Cardiac muscle cell (in vitro differentiated cells and primary cell): ENCODE results near the gene LAMC1. TPM values are rescaled to one million over a fixed set of nuclear protein-coding genes. Genes with fewer than 3 reads are reported as not detected.

ENCODE experiments used
- DNase-seq, 2 donors: peaks; one replicate each; pipeline versions ENCODE4 v3.0.0 to v3.0.0-alpha.2; 2010 to 2017; ENCODE audit warnings: low read depth in 1 of 2, low spot score in 1 of 2
- H3K27ac ChIP-seq: fragments of 200-600 bp; sonication (generic); 2 replicates; pipeline ENCODE4 v1.5.1; 2016
- H3K27me3 ChIP-seq: fragments of 200-600 bp; sonication (generic); 2 replicates; pipeline ENCODE4 v1.6.0; 2016; ENCODE audit warnings: control low read depth
- H3K36me3 ChIP-seq: fragments of 200-600 bp; sonication (generic); 2 replicates; pipeline ENCODE4 v1.5.1; 2016; ENCODE audit warnings: control low read depth
- H3K4me1 ChIP-seq: fragments of 200-600 bp; sonication (generic); 2 replicates; pipeline ENCODE4 v1.8.1; 2017; ENCODE audit warnings: low read depth, mild to moderate bottlenecking, mixed run types
- H3K4me3 ChIP-seq: fragments of 200-600 bp; sonication (generic); 2 replicates; pipeline ENCODE4 v1.5.1; 2016; ENCODE audit warnings: mild to moderate bottlenecking
- H3K9me3 ChIP-seq: fragments of 200-600 bp; sonication (generic); 2 replicates; pipeline ENCODE4 v1.5.1; 2017; ENCODE audit warnings: low read depth, mild to moderate bottlenecking, control low read depth
- polyA plus RNA-seq: library from polyadenylated mRNA; unstranded; fragments of >200 nt; fragmentation: Nextera tagmentation; extraction: Ambion mirVana; gene quantifications from 2 replicates; pipeline ENCODE4 v1.2.1, GENCODE V29; 2016
- total RNA-seq: library from RNA; depleted of rRNA; stranded (reverse); fragments of >200 nt; gene quantifications from 2 replicates; pipeline ENCODE4 v1.2.3, GENCODE V29; 2016
- TF ChIP-seq, protein P1 (sequence below): IDR thresholded peaks from 2 replicates; pipeline ENCODE4 v1.5.1; 2012; ENCODE audit warnings: low read depth, mild to moderate bottlenecking, low read length

Gene LAMC1
- total and polyA plus RNA-seq, 2 experiments from 2014 or later: 66.4 to 329 TPM

DNA sequence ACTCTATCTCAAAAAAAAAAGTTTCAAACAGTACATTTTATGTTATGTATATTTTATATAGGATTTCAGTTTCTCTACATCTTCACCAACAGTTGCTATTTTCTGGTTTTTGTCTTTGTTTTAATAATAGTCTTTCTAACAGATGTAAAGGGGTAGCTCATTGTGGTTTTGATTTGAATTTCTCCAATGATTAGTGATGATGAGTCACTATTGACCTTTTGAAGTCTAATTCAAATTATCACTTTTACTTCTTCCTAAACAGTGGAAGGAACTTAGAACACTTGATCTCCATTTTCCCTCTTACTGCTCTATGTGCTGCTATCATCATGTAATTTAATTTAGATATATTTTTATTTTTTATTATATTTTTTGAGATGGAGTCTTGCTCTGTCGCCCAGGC lies 38.6 kb upstream of the LAMC1 start:
- Histone ChIP-seq H3K9me3 (no peaks in the 10 kb centered on the region), H3K4me3 (no peak overlapping the region), H3K27me3 (no peaks in the 10 kb centered on the region), H3K4me1 (peaks cover 5% of the 10 kb centered on the region), H3K27ac (no peak overlapping the region), H3K36me3 (no peaks in the 10 kb centered on the region)
- DNase-seq: no peak
- TF ChIP-seq, protein P1, sequence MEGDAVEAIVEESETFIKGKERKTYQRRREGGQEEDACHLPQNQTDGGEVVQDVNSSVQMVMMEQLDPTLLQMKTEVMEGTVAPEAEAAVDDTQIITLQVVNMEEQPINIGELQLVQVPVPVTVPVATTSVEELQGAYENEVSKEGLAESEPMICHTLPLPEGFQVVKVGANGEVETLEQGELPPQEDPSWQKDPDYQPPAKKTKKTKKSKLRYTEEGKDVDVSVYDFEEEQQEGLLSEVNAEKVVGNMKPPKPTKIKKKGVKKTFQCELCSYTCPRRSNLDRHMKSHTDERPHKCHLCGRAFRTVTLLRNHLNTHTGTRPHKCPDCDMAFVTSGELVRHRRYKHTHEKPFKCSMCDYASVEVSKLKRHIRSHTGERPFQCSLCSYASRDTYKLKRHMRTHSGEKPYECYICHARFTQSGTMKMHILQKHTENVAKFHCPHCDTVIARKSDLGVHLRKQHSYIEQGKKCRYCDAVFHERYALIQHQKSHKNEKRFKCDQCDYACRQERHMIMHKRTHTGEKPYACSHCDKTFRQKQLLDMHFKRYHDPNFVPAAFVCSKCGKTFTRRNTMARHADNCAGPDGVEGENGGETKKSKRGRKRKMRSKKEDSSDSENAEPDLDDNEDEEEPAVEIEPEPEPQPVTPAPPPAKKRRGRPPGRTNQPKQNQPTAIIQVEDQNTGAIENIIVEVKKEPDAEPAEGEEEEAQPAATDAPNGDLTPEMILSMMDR: no peak

DNA sequence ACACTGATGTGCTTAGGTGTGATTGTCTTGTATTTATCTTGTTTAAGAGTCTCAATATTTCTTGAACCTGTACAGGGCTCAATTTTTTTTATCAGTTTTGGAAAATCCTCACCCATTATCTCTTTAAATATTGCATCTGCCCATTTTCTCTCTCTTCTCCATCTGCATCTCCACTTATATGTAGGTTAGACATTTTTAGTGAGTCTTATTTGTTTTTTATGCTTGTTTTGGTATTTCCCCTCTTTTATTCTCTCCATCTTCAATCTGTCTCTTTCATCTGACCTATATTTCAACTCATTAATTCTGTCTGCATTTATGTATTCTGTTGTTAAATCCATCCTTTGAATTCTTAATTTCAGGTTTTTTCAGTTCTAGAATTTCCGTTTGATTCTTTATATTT lies 37.3 kb upstream of the LAMC1 start:
- Histone ChIP-seq H3K27ac (no peak overlapping the region), H3K4me3 (no peak overlapping the region), H3K27me3 (no peaks in the 10 kb centered on the region), H3K9me3 (no peaks in the 10 kb centered on the region), H3K4me1 (peaks cover 5% of the 10 kb centered on the region), H3K36me3 (no peaks in the 10 kb centered on the region)
- DNase-seq: no peak
- TF ChIP-seq, protein P1: no peak

DNA sequence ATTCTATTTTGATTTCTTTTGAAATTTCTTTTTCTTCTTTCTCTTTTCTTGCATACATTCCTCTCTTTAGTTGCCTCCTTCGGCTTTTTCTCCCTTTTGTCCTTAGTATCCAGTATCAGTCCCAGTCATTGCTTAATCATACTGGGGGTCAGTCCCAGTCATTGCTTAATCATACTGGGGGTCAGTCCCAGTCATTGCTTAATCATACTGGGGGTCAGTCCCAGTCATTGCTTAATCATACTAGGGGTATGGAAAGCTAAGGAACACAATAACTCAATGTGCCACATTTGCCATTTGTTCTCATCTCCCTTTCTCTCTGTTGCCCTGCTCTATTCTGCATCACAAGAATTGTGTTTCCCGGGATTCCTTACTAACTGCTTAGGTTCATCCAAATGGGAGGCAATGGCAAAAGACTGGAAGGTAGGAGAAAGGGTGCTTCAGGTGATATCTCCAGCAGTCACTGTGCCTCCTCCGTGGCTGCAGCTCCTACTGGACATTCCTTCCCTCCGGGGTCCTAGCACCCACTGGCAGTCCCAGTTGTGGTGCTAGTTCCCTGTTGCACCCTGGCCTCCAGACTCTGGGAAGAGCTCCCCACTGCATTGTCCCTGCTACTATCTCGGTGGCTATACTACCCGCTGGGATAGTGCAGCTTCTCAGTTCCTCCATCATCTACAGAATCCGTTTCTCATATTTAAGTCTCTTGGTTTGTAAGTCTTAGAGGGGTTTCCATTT lies 32.6 kb upstream of the LAMC1 start:
- Histone ChIP-seq H3K4me3 (no peak overlapping the region), H3K27ac (no peak overlapping the region)

DNA sequence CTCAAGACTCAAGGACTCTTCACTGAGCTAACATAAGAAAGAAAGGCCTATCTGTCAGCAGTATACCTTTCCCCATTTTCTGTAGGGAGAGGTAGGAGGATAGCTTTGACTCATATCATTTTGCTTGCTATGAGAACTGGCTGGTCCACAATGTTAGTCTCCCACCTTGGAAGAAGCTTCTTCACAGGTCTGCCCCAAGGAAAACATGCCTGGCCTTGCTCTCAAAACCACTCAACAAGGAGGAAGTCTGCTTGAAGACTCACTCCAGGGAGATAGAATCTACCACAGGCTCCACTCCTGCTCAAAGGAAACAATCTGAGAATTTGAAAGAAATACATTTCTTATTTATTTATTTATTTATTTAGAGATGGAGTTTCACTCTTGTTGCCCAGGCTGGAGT lies 29.5 kb upstream of the LAMC1 start:
- no peaks in the 10 kb centered on the region for H3K36me3 ChIP-seq
- no peaks in the 10 kb centered on the region for H3K9me3 ChIP-seq
- DNase-seq: no peak
- no peak overlapping the region for H3K4me3 ChIP-seq
- no peaks in the 10 kb centered on the region for H3K4me1 ChIP-seq
- TF ChIP-seq, protein P1: no peak
- H3K27me3 ChIP-seq: no peaks in the 10 kb centered on the region
- H3K27ac ChIP-seq: no peak overlapping the region

More for the DNA sequence above, 32.6 kb upstream of the LAMC1 start:
- DNase-seq: peak in 1 of 2 donors; percentile 47
- TF ChIP-seq, protein P1: no peak
- no peaks in the 10 kb centered on the region for H3K36me3 ChIP-seq
- H3K9me3 ChIP-seq: no peaks in the 10 kb centered on the region
- H3K4me1 ChIP-seq: peaks cover 5% of the 10 kb centered on the region
- H3K27me3 ChIP-seq: no peaks in the 10 kb centered on the region

DNA sequence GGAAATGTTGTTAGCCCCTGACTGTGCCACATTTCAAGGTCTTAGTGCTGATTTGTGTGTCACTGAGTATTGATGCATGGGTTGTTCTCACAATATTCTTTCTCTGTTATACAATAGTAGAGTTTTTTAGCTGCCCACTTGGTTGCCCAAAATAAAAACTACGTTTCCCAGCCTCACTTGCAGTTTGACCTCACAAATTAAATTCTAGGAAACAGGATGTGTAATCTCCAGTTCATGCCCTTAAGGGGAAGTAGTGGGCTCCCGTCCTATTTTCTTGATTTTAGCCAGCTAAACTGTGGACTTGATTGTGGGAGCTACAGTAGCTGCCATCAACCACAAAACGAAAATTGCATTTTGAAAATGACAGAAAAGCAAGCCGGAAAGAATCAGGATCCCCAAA lies 27.3 kb upstream of the LAMC1 start:
- peak in 1 of 2 donors; percentile 16 for DNase-seq
- H3K27ac ChIP-seq: no peak overlapping the region
- no peaks in the 10 kb centered on the region for H3K27me3 ChIP-seq
- H3K36me3 ChIP-seq: no peaks in the 10 kb centered on the region
- no peaks in the 10 kb centered on the region for H3K9me3 ChIP-seq
- H3K4me3 ChIP-seq: no peak overlapping the region
- TF ChIP-seq, protein P1: no peak
- H3K4me1 ChIP-seq: no peaks in the 10 kb centered on the region
